ENCODE measurements around the gene CYP4A22.

CYP4A22 gene

GRCh38 chr1:47178020-47178419 is 40.8 kb downstream of the CYP4A22 start:
- FAIRE-seq: no peak

GRCh38 chr1:47178654-47179016 is 41.4 kb downstream of the CYP4A22 start:
- FAIRE-seq (no peak), DNase-seq (ENCODE audit: insufficient read length, low spot score) (no peak)
- no peak for TF ChIP-seq POLR2A (IDR thresholded peaks at IDR 0.05; ENCODE audit: low read depth, low read length)

More at GRCh38 chr1:47178020-47178419, 40.8 kb downstream of the CYP4A22 start:
- no peak for TF ChIP-seq POLR2A (IDR thresholded peaks at IDR 0.05; ENCODE audit: low read depth, low read length)
- DNase-seq (ENCODE audit: insufficient read length, low spot score): no peak

GRCh38 chr1:47179017-47179987 is 42.1 kb downstream of the CYP4A22 start:
- FAIRE-seq: no peak
- TF ChIP-seq POLR2A (IDR thresholded peaks at IDR 0.05; ENCODE audit: low read depth, low read length): no peak; the same call in 1 of the 2 replicates

GRCh38 chr1:47179988-47180563 is 42.8 kb downstream of the CYP4A22 start:
- no peak for TF ChIP-seq POLR2A (IDR thresholded peaks at IDR 0.05; ENCODE audit: low read depth, low read length)
- DNase-seq (ENCODE audit: insufficient read length, low spot score) (no peak), FAIRE-seq (no peak)

More at GRCh38 chr1:47179017-47179987, 42.1 kb downstream of the CYP4A22 start:
- peak; percentile 71 for DNase-seq (ENCODE audit: insufficient read length, low spot score)

GRCh38 chr1:47180603-47181094 is 43.4 kb downstream of the CYP4A22 start:
- FAIRE-seq: no peak
- no peak for TF ChIP-seq POLR2A (IDR thresholded peaks at IDR 0.05; ENCODE audit: low read depth, low read length)
- DNase-seq (ENCODE audit: insufficient read length, low spot score): no peak

- no peak for TF ChIP-seq POLR2A (IDR thresholded peaks at IDR 0.05; ENCODE audit: low read depth, low read length)
- DNase-seq (ENCODE audit: insufficient read length, low spot score): no peak
- FAIRE-seq: no peak
Measured at GRCh38 chr1:47181095-47181954, 44.1 kb downstream of the CYP4A22 start.

GRCh38 chr1:47181955-47182675 is 44.9 kb downstream of the CYP4A22 start:
- FAIRE-seq: no peak
- TF ChIP-seq POLR2A (IDR thresholded peaks at IDR 0.05; ENCODE audit: low read depth, low read length): no peak
- no peak for DNase-seq (ENCODE audit: insufficient read length, low spot score)

- no peak for FAIRE-seq
- no peak for TF ChIP-seq POLR2A (IDR thresholded peaks at IDR 0.05; ENCODE audit: low read depth, low read length)
- no peak for DNase-seq (ENCODE audit: insufficient read length, low spot score)
Measured at GRCh38 chr1:47182676-47183235, 45.5 kb downstream of the CYP4A22 start.

GRCh38 chr1:47183308-47184089 is 46.3 kb downstream of the CYP4A22 start:
- no peak for TF ChIP-seq POLR2A (IDR thresholded peaks at IDR 0.05; ENCODE audit: low read depth, low read length)
- FAIRE-seq (no peak), DNase-seq (ENCODE audit: insufficient read length, low spot score) (no peak)

- FAIRE-seq: no peak
- no peak for TF ChIP-seq POLR2A (IDR thresholded peaks at IDR 0.05; ENCODE audit: low read depth, low read length)
- no peak for DNase-seq (ENCODE audit: insufficient read length, low spot score)
Measured at GRCh38 chr1:47184090-47184821, 47.0 kb downstream of the CYP4A22 start.

GRCh38 chr1:47184822-47185677 is 47.8 kb downstream of the CYP4A22 start:
- FAIRE-seq (no peak), DNase-seq (ENCODE audit: insufficient read length, low spot score) (no peak)

More at GRCh38 chr1:47184822-47185677, 47.8 kb downstream of the CYP4A22 start:
- no peak for TF ChIP-seq POLR2A (IDR thresholded peaks at IDR 0.05; ENCODE audit: low read depth, low read length)
